HepG2 (cell line): ENCODE measurements around the gene TANC1. TPM values are rescaled to one million over a fixed set of nuclear protein-coding genes. Genes with fewer than 3 reads are reported as not detected.

Source experiments
- AHR ChIP-seq: IDR thresholded peaks from 2 replicates; pipeline ENCODE4 v1.6.1; 2018; ENCODE audit warnings: missing genetic modification reagents, missing compliant biosample characterization
- ASH2L ChIP-seq: fragments of 300-600, 200-600 bp; sonication (generic); IDR thresholded peaks from 2 replicates; pipeline ENCODE4 v1.7.0; 2017; ENCODE audit warnings: low read depth, mild to moderate bottlenecking, moderate library complexity, mixed read lengths, low read length; ENCODE audit not compliant: insufficient read length
- BCL6 ChIP-seq: IDR thresholded peaks from 2 replicates; pipeline ENCODE4 v1.6.1; 2016; ENCODE audit warnings: missing genetic modification reagents, missing compliant biosample characterization
- CREB1 ChIP-seq, 2 experiments: fragments of 450-650 bp in 1 of 2; IDR thresholded peaks; 2 replicates each; pipeline ENCODE4 v1.6.1; 2016 to 2017; ENCODE audit warnings: control low read depth in 1 of 2, mild to moderate bottlenecking in 1 of 2, missing compliant biosample characterization in 1 of 2, missing genetic modification characterization in 1 of 2
- ELF1 ChIP-seq: sonication (generic); formaldehyde crosslinking; IDR thresholded peaks from 2 replicates; pipeline ENCODE4 v1.4.0; 2020; ENCODE audit warnings: missing genetic modification reagents
- FOSL2 ChIP-seq: sonication (generic); formaldehyde crosslinking; IDR thresholded peaks from 2 replicates; pipeline ENCODE4 v1.4.0; 2020; ENCODE audit warnings: missing genetic modification reagents
- FOXJ3 ChIP-seq: sonication (generic); formaldehyde crosslinking; IDR thresholded peaks from 2 replicates; pipeline ENCODE4 v1.4.0; 2020; ENCODE audit warnings: missing genetic modification reagents, mild to moderate bottlenecking, borderline replicate concordance
- GATAD2A ChIP-seq: IDR thresholded peaks from 2 replicates; pipeline ENCODE4 v1.6.1; 2016
- MED1 ChIP-seq: sonication (generic); formaldehyde crosslinking; IDR thresholded peaks from 2 replicates; pipeline ENCODE4 v1.4.0; 2020; ENCODE audit warnings: missing genetic modification reagents
- NFYC ChIP-seq: IDR thresholded peaks from 2 replicates; pipeline ENCODE4 v1.6.1; 2016; ENCODE audit warnings: missing genetic modification reagents, missing compliant biosample characterization
- SRY ChIP-seq: sonication (generic); formaldehyde crosslinking; IDR thresholded peaks from 2 replicates; pipeline ENCODE4 v1.8.0; 2022; ENCODE audit warnings: mild to moderate bottlenecking, missing genetic modification reagents
- TAF15 ChIP-seq: fragments of 200-400 bp; formaldehyde crosslinking; IDR thresholded peaks from one replicate; pipeline ENCODE4 v1.6.1; 2018; ENCODE audit warnings: mild to moderate bottlenecking, low read depth, low read length; ENCODE audit not compliant: poor library complexity, severe bottlenecking
- TCF7L2 ChIP-seq: IDR thresholded peaks from 2 replicates; pipeline ENCODE4 v1.6.1; 2011; ENCODE audit warnings: mild to moderate bottlenecking, low read depth, low read length, moderate library complexity
- TEAD3 ChIP-seq: optimal IDR thresholded peaks from 2 replicates; pipeline ENCODE3; 2016; ENCODE audit warnings: borderline replicate concordance
- ZBTB21 ChIP-seq: sonication (generic); formaldehyde crosslinking; IDR thresholded peaks from 2 replicates; pipeline ENCODE4 v1.4.0; 2020; ENCODE audit warnings: missing genetic modification reagents
- ZFAT ChIP-seq: sonication (generic); formaldehyde crosslinking; conservative IDR thresholded peaks from 2 replicates; pipeline ENCODE4 v1.8.1; 2023; ENCODE audit warnings: missing genetic modification reagents, inconsistent platforms
- ZFY ChIP-seq: sonication (generic); formaldehyde crosslinking; IDR thresholded peaks from 2 replicates; pipeline ENCODE4 v1.4.0; 2020; ENCODE audit warnings: missing genetic modification reagents
- ZKSCAN1 ChIP-seq: fragments of 150-350 bp; IDR thresholded peaks from 2 replicates; pipeline ENCODE4 v1.6.1; 2014; ENCODE audit warnings: low read length
- ZNF772 ChIP-seq: sonication (generic); formaldehyde crosslinking; IDR thresholded peaks from 2 replicates; pipeline ENCODE4 v1.5.0; 2020; ENCODE audit warnings: mild to moderate bottlenecking, missing genetic modification reagents
- polyA plus RNA-seq, 8 experiments: library from polyadenylated mRNA; depleted of rRNA in 3 of 8; stranded (reverse) in 7 of 8; unstranded in 1 of 8; fragments of >200 nt; fragmentation: Illumina TruSeq in 4 of 8; extraction: Trizol in 4 of 8; gene quantifications; 2 replicates each; pipeline versions ENCODE4 v1.2.1 to v1.2.3, GENCODE V29; 2011 to 2016; ENCODE audit warnings: low read depth in 4 of 8, missing spikeins in 1 of 8, mixed read lengths in 1 of 8; ENCODE audit not compliant: insufficient read depth in 1 of 8
- total RNA-seq, 5 experiments: library from RNA; depleted of rRNA; stranded (reverse); fragments of >200 nt; fragmentation: Illumina TruSeq; extraction: Trizol; gene quantifications; 2 replicates each; pipeline ENCODE4 v1.2.3, GENCODE V29; 2016; ENCODE audit warnings: low read depth in 1 of 5
- TF ChIP-seq, protein P1 (sequence below): sonication (generic); formaldehyde crosslinking; IDR thresholded peaks from 2 replicates; pipeline ENCODE4 v1.4.0; 2020; ENCODE audit warnings: missing genetic modification reagents
- TF ChIP-seq, protein P2 (sequence below): sonication (generic); formaldehyde crosslinking; IDR thresholded peaks from 2 replicates; pipeline ENCODE4 v1.4.0; 2020; ENCODE audit warnings: missing genetic modification reagents, mild to moderate bottlenecking, borderline replicate concordance
- TF ChIP-seq, protein P3 (sequence below): sonication (generic); formaldehyde crosslinking; conservative IDR thresholded peaks from 2 replicates; pipeline ENCODE4 v1.4.0; 2020; ENCODE audit warnings: mild to moderate bottlenecking, missing genetic modification reagents, moderate library complexity
- TF ChIP-seq, protein P4 (sequence below): sonication (generic); formaldehyde crosslinking; IDR thresholded peaks from 2 replicates; pipeline ENCODE4 v1.8.1; 2022; ENCODE audit warnings: mild to moderate bottlenecking, missing genetic modification reagents

TANC1 gene
- total and polyA plus RNA-seq, 2 of the 13 experiments (the other 11 are each of a cell fraction or from before 2014, with no cell fraction given): 2.3 to 5.6 TPM

DNA sequence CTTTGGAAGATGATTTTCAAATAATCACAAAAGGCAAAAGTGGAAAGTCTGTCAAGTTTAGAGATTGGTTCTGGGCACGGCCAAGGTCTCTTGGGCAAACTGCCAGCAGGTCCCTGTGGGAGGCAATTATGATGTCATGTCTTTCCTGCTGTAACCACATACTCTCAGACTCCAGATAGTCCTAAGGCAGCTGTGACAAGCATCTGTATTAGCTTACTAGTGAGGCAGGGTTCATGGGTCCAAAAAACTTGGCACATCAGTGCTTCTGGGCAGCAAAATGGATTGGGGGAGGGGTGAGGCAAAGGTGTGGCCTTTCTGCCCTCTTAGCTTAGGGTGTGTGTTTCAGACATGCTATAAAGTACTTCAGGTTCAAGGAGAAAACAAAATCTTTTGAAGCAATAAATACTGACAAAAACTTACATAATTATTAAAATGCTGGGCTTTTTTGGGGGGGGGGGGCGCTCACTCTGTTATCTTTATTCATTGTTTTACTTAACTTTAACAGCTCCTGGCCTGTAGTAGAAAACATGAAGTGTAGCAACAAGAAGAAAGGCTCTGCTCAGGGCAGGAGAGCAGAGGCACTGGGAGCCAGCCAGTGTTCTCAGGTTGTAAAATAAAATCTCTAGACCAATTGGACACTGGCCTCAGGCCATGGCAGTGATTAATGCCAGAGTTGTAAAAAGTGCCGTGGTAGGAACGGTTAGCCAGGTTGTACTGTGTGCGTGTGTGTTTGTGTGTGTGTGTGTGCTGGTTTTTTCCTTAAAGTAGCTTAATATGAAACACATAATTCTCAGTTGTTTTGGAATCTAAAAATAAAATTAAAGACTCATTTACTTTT is 14.3 kb upstream of the TANC1 start (continued):
- TF ChIP-seq ZBTB21 (CRISPR knock-in tag): peak; percentile 80; the same call in 1 of the 2 replicates
- peak; percentile 49 for TF ChIP-seq CREB1 (IDR thresholded peaks at IDR 0.05)
- peak; percentile 64 for TF ChIP-seq CREB1 (CRISPR knock-in tag; IDR thresholded peaks at IDR 0.05)
- TF ChIP-seq ZNF772 (CRISPR knock-in tag): no peak
- TF ChIP-seq, protein P1, sequence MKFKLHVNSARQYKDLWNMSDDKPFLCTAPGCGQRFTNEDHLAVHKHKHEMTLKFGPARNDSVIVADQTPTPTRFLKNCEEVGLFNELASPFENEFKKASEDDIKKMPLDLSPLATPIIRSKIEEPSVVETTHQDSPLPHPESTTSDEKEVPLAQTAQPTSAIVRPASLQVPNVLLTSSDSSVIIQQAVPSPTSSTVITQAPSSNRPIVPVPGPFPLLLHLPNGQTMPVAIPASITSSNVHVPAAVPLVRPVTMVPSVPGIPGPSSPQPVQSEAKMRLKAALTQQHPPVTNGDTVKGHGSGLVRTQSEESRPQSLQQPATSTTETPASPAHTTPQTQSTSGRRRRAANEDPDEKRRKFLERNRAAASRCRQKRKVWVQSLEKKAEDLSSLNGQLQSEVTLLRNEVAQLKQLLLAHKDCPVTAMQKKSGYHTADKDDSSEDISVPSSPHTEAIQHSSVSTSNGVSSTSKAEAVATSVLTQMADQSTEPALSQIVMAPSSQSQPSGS (CRISPR knock-in tag): peak; percentile 58; the same call in 1 of the 2 replicates
- no peak for TF ChIP-seq ELF1 (CRISPR knock-in tag)
- no peak for TF ChIP-seq AHR (CRISPR knock-in tag)
- no peak for TF ChIP-seq TAF15
- no peak for TF ChIP-seq ZFAT
- TF ChIP-seq ZKSCAN1: no peak
- TF ChIP-seq MED1 (CRISPR knock-in tag): peak; percentile 15; the same call in 1 of the 2 replicates
- peak; percentile 37; the same call in 1 of the 2 replicates for TF ChIP-seq GATAD2A
- TF ChIP-seq, protein P2, sequence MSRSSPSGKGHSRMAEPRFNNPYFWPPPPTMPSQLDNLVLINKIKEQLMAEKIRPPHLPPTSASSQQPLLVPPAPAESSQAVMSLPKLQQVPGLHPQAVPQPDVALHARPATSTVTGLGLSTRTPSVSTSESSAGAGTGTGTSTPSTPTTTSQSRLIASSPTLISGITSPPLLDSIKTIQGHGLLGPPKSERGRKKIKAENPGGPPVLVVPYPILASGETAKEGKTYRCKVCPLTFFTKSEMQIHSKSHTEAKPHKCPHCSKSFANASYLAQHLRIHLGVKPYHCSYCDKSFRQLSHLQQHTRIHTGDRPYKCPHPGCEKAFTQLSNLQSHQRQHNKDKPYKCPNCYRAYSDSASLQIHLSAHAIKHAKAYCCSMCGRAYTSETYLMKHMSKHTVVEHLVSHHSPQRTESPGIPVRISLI (CRISPR knock-in tag): no peak
- TF ChIP-seq NFYC (CRISPR knock-in tag): no peak
- peak; percentile 24 for TF ChIP-seq TEAD3 (CRISPR knock-in tag)
- TF ChIP-seq, protein P3, sequence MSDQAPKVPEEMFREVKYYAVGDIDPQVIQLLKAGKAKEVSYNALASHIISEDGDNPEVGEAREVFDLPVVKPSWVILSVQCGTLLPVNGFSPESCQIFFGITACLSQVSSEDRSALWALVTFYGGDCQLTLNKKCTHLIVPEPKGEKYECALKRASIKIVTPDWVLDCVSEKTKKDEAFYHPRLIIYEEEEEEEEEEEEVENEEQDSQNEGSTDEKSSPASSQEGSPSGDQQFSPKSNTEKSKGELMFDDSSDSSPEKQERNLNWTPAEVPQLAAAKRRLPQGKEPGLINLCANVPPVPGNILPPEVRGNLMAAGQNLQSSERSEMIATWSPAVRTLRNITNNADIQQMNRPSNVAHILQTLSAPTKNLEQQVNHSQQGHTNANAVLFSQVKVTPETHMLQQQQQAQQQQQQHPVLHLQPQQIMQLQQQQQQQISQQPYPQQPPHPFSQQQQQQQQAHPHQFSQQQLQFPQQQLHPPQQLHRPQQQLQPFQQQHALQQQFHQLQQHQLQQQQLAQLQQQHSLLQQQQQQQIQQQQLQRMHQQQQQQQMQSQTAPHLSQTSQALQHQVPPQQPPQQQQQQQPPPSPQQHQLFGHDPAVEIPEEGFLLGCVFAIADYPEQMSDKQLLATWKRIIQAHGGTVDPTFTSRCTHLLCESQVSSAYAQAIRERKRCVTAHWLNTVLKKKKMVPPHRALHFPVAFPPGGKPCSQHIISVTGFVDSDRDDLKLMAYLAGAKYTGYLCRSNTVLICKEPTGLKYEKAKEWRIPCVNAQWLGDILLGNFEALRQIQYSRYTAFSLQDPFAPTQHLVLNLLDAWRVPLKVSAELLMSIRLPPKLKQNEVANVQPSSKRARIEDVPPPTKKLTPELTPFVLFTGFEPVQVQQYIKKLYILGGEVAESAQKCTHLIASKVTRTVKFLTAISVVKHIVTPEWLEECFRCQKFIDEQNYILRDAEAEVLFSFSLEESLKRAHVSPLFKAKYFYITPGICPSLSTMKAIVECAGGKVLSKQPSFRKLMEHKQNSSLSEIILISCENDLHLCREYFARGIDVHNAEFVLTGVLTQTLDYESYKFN (CRISPR knock-in tag): peak; percentile 33; the same call in 1 of the 2 replicates
- TF ChIP-seq ZFY (CRISPR knock-in tag): no peak
- TF ChIP-seq, protein P4, sequence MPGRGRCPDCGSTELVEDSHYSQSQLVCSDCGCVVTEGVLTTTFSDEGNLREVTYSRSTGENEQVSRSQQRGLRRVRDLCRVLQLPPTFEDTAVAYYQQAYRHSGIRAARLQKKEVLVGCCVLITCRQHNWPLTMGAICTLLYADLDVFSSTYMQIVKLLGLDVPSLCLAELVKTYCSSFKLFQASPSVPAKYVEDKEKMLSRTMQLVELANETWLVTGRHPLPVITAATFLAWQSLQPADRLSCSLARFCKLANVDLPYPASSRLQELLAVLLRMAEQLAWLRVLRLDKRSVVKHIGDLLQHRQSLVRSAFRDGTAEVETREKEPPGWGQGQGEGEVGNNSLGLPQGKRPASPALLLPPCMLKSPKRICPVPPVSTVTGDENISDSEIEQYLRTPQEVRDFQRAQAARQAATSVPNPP (CRISPR knock-in tag): no peak
- TF ChIP-seq TCF7L2: no peak
- TF ChIP-seq FOSL2 (CRISPR knock-in tag): 0 out of 2 replicates have a peak, but pooled peaks have one; percentile 19
- TF ChIP-seq FOXJ3 (CRISPR knock-in tag): no peak
- TF ChIP-seq ASH2L: peak; percentile 28
- TF ChIP-seq BCL6 (CRISPR knock-in tag): peak; percentile 15; the same call in 1 of the 2 replicates
- TF ChIP-seq SRY (CRISPR knock-in tag): no peak
